Stimulated activated CD8-positive, alpha-beta memory T cell treated with anti-CD3 and anti-CD28 coated beads, Interleukin-15, amount 100 ng/mL, for 1 hour (primary cell): ENCODE results near the gene CTNND2.
"Not testable (repeated sequence)": the region's sequence is repeated elsewhere in the genome, so short reads cannot be mapped to it uniquely, and the experiment has no call there.

Experiments
- DNase-seq: peaks from one replicate; pipeline ENCODE4 v3.0.0-alpha.2; 2020; ENCODE audit warnings: low read depth

Gene CTNND2

GRCh38 chr5:11679676-11680075 is 224.6 kb downstream of the CTNND2 start:
- DNase-seq: no peak

GRCh38 chr5:11675184-11675583 is 229.1 kb downstream of the CTNND2 start:
- no peak for DNase-seq

- DNase-seq: no peak
Measured at GRCh38 chr5:11672385-11673085, 231.7 kb downstream of the CTNND2 start.

GRCh38 chr5:11658376-11658775 is 245.9 kb downstream of the CTNND2 start:
- no peak for DNase-seq

GRCh38 chr5:11656916-11657315 is 247.3 kb downstream of the CTNND2 start:
- DNase-seq: no peak

- no peak for DNase-seq
Measured at GRCh38 chr5:11655681-11656080, 248.6 kb downstream of the CTNND2 start.

GRCh38 chr5:11650936-11651335 is 253.3 kb downstream of the CTNND2 start:
- no peak for DNase-seq

GRCh38 chr5:11646141-11646540 is 258.1 kb downstream of the CTNND2 start:
- DNase-seq: no peak

- DNase-seq: no peak
Measured at GRCh38 chr5:11642438-11642837, 261.8 kb downstream of the CTNND2 start.

- DNase-seq: no peak
Measured at GRCh38 chr5:11640158-11640873, 263.9 kb downstream of the CTNND2 start.

GRCh38 chr5:11622785-11623184 is 281.5 kb downstream of the CTNND2 start:
- DNase-seq: no peak

GRCh38 chr5:11620172-11620571 is 284.1 kb downstream of the CTNND2 start:
- no peak for DNase-seq

GRCh38 chr5:11619339-11620024 is 284.8 kb downstream of the CTNND2 start:
- no peak for DNase-seq

GRCh38 chr5:11617080-11617479 is 287.2 kb downstream of the CTNND2 start:
- no peak for DNase-seq

GRCh38 chr5:11616624-11617023 is 287.6 kb downstream of the CTNND2 start:
- DNase-seq: not testable (repeated sequence)

GRCh38 chr5:11611011-11611410 is 293.2 kb downstream of the CTNND2 start:
- no peak for DNase-seq

GRCh38 chr5:11609570-11610303 is 294.5 kb downstream of the CTNND2 start:
- DNase-seq: no peak

- DNase-seq: no peak
Measured at GRCh38 chr5:11608530-11608929, 295.7 kb downstream of the CTNND2 start.

GRCh38 chr5:11607944-11608483 is 296.2 kb downstream of the CTNND2 start:
- no peak for DNase-seq

- DNase-seq: no peak
Measured at GRCh38 chr5:11602298-11602697, 301.9 kb downstream of the CTNND2 start.

- DNase-seq: no peak
Measured at GRCh38 chr5:11599499-11599898, 304.7 kb downstream of the CTNND2 start.

GRCh38 chr5:11596657-11597071 is 307.6 kb downstream of the CTNND2 start:
- no peak for DNase-seq
